NOMO-1 (cell line): ENCODE data around the gene MSANTD7.

ENCODE experiments used
- DNase-seq, 2 experiments: peaks; one replicate each; lab custom pipeline; 2025; ENCODE audit not compliant: unreplicated experiment in 2 of 2; lab: John Stamatoyannopoulos, UW

Gene MSANTD7

DNA sequence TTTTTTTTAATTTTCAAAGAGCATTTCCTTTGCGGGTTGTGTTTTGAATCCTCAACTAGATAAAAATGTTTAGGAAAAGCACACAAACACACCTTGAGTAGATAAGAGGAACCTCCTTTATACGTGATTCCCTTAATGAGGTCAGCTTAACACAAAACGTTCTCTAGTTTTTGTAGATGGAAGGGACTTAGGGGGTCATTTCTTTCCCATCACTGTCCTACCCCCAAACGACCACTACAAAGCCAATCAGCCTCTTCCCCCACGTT is 41.8 kb downstream of the MSANTD7 start:
- no peak for DNase-seq

- no peak for DNase-seq
Measured at GRCh38 chr10:14880229-14880628, 42.1 kb downstream of the MSANTD7 start.

DNA sequence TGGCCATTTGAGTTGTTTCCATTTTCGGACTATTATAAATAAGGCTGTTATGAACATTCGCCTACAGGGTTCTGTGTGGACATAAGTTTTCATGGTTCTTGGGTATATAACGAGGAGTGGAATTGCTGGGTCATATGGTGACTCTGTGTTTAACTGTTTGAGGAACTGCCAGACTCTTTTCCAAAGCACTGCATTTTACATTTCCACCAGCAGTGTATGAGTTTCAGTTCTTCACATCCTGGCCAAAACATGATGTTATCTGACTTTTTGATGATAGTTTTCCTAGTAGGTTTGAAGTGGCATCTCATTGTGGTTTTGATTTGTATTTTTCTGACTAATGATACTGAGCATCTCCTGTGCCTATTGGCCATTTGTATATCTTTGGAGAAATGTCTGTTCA is 46.0 kb downstream of the MSANTD7 start:
- no peak for DNase-seq
